HL-60 (cell line): ENCODE data around the gene HARBI1.

ENCODE experiments used
- GABPA ChIP-seq: IDR thresholded peaks from 2 replicates; pipeline ENCODE4 v1.6.1; 2012; ENCODE audit warnings: low read depth
- POLR2AphosphoS5 ChIP-seq: IDR thresholded peaks from 2 replicates; pipeline ENCODE4 v1.6.1; 2012; ENCODE audit warnings: low read depth
- SPI1 ChIP-seq: IDR thresholded peaks from 2 replicates; pipeline ENCODE4 v1.6.1; 2012; ENCODE audit warnings: low read depth, mild to moderate bottlenecking, borderline replicate concordance
- TF ChIP-seq, protein P1 (sequence below): IDR thresholded peaks from one replicate; pipeline ENCODE4 v1.5.1; 2011; ENCODE audit warnings: low read length, control low read depth, inconsistent platforms; ENCODE audit not compliant: insufficient read depth
- TF ChIP-seq, protein P2 (sequence below): IDR thresholded peaks from 2 replicates; pipeline ENCODE4 v1.6.1; 2012; ENCODE audit warnings: low read depth; ENCODE audit not compliant: insufficient replicate concordance

DNA sequence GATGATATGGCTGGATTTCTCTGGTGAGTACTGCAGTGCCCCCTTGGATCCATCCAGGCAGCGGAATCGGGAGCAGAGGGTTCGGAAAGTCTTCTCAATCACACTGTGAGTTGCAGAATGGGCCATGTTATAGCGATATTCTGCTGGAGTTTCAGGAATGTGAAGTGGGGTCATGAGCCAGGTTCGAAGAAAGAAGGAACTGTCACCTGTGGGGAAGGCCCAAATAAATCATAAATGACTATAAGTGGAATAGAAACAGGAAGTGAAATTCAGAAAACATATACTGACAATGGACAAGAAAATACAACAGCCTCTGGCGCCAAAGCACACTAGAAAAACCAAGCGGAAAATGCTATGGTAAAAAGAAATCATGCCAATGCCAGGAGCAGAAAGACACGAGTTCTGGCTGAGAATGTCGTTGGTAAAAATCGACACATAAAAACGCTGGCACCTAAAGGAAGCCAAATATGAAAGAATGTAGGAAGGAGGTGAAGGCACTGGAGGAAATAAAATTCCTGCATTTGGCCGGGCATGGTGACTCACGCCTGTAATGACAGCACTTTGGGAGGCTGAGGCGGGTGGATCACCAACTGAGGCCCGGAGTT is 13.2 kb downstream of the HARBI1 start:
- TF ChIP-seq POLR2AphosphoS5: no peak
- TF ChIP-seq, protein P1, sequence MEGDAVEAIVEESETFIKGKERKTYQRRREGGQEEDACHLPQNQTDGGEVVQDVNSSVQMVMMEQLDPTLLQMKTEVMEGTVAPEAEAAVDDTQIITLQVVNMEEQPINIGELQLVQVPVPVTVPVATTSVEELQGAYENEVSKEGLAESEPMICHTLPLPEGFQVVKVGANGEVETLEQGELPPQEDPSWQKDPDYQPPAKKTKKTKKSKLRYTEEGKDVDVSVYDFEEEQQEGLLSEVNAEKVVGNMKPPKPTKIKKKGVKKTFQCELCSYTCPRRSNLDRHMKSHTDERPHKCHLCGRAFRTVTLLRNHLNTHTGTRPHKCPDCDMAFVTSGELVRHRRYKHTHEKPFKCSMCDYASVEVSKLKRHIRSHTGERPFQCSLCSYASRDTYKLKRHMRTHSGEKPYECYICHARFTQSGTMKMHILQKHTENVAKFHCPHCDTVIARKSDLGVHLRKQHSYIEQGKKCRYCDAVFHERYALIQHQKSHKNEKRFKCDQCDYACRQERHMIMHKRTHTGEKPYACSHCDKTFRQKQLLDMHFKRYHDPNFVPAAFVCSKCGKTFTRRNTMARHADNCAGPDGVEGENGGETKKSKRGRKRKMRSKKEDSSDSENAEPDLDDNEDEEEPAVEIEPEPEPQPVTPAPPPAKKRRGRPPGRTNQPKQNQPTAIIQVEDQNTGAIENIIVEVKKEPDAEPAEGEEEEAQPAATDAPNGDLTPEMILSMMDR: no peak
- no peak for TF ChIP-seq GABPA
- TF ChIP-seq, protein P2, sequence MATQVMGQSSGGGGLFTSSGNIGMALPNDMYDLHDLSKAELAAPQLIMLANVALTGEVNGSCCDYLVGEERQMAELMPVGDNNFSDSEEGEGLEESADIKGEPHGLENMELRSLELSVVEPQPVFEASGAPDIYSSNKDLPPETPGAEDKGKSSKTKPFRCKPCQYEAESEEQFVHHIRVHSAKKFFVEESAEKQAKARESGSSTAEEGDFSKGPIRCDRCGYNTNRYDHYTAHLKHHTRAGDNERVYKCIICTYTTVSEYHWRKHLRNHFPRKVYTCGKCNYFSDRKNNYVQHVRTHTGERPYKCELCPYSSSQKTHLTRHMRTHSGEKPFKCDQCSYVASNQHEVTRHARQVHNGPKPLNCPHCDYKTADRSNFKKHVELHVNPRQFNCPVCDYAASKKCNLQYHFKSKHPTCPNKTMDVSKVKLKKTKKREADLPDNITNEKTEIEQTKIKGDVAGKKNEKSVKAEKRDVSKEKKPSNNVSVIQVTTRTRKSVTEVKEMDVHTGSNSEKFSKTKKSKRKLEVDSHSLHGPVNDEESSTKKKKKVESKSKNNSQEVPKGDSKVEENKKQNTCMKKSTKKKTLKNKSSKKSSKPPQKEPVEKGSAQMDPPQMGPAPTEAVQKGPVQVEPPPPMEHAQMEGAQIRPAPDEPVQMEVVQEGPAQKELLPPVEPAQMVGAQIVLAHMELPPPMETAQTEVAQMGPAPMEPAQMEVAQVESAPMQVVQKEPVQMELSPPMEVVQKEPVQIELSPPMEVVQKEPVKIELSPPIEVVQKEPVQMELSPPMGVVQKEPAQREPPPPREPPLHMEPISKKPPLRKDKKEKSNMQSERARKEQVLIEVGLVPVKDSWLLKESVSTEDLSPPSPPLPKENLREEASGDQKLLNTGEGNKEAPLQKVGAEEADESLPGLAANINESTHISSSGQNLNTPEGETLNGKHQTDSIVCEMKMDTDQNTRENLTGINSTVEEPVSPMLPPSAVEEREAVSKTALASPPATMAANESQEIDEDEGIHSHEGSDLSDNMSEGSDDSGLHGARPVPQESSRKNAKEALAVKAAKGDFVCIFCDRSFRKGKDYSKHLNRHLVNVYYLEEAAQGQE: no peak
- 0 out of 2 replicates have a peak, but pooled peaks have one; percentile 12 for TF ChIP-seq SPI1
